KMS-11 (cell line): ENCODE measurements around the gene JMJD1C.
A peak's percentile ranks its signal among the peaks of the same experiment; 100 is the strongest.

Experiments used
- H2AFZ ChIP-seq: fragments of 200-600 bp; sonication (generic); 2 replicates; pipeline ENCODE4 v1.6.1; 2016; ENCODE audit warnings: antibody characterized with exemption, mixed run types, low read depth
- H3K27ac ChIP-seq: fragments of 200-600 bp; sonication (generic); 2 replicates; pipeline ENCODE4 v1.6.1; 2016; ENCODE audit warnings: mild to moderate bottlenecking, mixed run types
- H3K27me3 ChIP-seq: fragments of 200-600 bp; sonication (generic); 2 replicates; pipeline ENCODE4 v1.6.1; 2017; ENCODE audit warnings: mild to moderate bottlenecking, low read depth, mixed run types, moderate library complexity; ENCODE audit not compliant: insufficient read depth
- H3K36me3 ChIP-seq: fragments of 200-600 bp; sonication (generic); 2 replicates; pipeline ENCODE4 v1.6.1; 2017; ENCODE audit warnings: mild to moderate bottlenecking, mixed run types; ENCODE audit not compliant: insufficient read depth
- H3K4me1 ChIP-seq: fragments of 200-600 bp; sonication (generic); 2 replicates; pipeline ENCODE4 v1.6.1; 2016; ENCODE audit warnings: mild to moderate bottlenecking, low read depth, mixed run types; ENCODE audit not compliant: poor library complexity, severe bottlenecking
- H3K4me2 ChIP-seq: fragments of 200-600 bp; sonication (generic); 2 replicates; pipeline ENCODE4 v1.7.0; 2016; ENCODE audit warnings: mild to moderate bottlenecking, mixed run types
- H3K4me3 ChIP-seq: fragments of 200-600 bp; sonication (generic); IDR thresholded peaks from 2 replicates; pipeline ENCODE4 v1.6.1; 2017; ENCODE audit warnings: low read depth, low read length, mixed read lengths; ENCODE audit not compliant: insufficient read depth
- H3K79me2 ChIP-seq: fragments of 200-600 bp; sonication (generic); 2 replicates; pipeline ENCODE4 v1.6.1; 2016; ENCODE audit warnings: low read depth, mixed run types; ENCODE audit not compliant: insufficient read depth
- H3K9ac ChIP-seq: fragments of 200-600 bp; sonication (generic); 2 replicates; pipeline ENCODE4 v1.6.1; 2016; ENCODE audit warnings: mild to moderate bottlenecking, mixed run types
- H4K20me1 ChIP-seq: fragments of 200-600 bp; sonication (generic); 2 replicates; pipeline ENCODE4 v1.6.1; 2016; ENCODE audit warnings: mild to moderate bottlenecking, mixed run types; ENCODE audit not compliant: insufficient read depth
- TF ChIP-seq, protein P1 (sequence below): fragments of 200-600 bp; sonication (generic); conservative IDR thresholded peaks from 2 replicates; pipeline ENCODE4 v1.6.1; 2017; ENCODE audit warnings: low read depth, mild to moderate bottlenecking, antibody characterized with exemption, low read length, moderate library complexity, mixed read lengths

JMJD1C gene

DNA sequence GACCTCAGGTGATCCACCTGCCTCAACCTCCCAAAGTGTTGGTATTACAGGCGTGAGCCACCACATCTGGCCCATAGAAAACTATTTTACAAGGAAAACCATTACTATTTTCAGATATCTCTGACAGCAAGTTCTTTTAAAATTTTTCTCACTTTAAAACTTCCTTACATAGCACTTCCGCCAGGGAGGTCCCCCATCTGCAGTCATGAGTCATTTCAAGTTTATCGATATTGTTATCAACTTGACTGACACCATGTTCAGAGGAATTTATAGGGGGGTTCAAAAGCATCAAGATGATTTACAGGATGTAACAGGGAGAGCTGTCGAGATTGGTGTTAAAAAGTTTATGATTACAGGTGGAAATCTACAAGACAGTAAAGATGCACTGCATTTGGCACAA, 243.8 kb downstream of the JMJD1C start:
- Histone ChIP-seq H2AFZ (no peak overlapping the region), H4K20me1 (peaks cover under 1% of the 10 kb centered on the region; the same call in 1 of the 2 replicates), H3K4me2 (no peak overlapping the region), H3K27ac (no peak overlapping the region), H3K36me3 (no peaks in the 10 kb centered on the region), H3K79me2 (peaks cover 55% of the 10 kb centered on the region), H3K27me3 (no peaks in the 10 kb centered on the region), H3K4me3 (no peak overlapping the region), H3K9ac (no peak overlapping the region), H3K4me1 (peaks cover 15% of the 10 kb centered on the region)
- TF ChIP-seq, protein P1, sequence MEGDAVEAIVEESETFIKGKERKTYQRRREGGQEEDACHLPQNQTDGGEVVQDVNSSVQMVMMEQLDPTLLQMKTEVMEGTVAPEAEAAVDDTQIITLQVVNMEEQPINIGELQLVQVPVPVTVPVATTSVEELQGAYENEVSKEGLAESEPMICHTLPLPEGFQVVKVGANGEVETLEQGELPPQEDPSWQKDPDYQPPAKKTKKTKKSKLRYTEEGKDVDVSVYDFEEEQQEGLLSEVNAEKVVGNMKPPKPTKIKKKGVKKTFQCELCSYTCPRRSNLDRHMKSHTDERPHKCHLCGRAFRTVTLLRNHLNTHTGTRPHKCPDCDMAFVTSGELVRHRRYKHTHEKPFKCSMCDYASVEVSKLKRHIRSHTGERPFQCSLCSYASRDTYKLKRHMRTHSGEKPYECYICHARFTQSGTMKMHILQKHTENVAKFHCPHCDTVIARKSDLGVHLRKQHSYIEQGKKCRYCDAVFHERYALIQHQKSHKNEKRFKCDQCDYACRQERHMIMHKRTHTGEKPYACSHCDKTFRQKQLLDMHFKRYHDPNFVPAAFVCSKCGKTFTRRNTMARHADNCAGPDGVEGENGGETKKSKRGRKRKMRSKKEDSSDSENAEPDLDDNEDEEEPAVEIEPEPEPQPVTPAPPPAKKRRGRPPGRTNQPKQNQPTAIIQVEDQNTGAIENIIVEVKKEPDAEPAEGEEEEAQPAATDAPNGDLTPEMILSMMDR = no peak

DNA sequence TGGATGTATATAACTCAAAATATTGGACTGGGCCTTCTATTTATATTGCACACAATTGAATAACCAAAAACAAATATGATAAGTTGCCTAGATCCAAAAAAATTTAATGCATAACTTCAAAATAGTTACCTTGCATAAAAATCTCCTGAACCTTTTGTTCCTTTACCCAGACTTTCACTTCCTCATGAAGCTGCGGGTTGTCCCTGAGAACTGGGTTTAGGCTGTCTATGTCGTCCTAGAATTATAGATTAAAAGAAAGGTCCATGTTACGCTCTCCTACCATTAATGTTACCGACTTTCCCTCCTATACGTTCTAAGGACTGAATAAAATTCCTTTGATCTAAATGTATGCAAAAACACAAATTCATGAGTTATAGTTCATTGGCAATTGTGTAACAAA, 246.0 kb downstream of the JMJD1C start:
- Histone ChIP-seq H3K4me1 (peaks cover 15% of the 10 kb centered on the region), H3K27me3 (no peaks in the 10 kb centered on the region), H3K4me3 (no peak overlapping the region), H3K27ac (no peak overlapping the region), H4K20me1 (peaks cover 8% of the 10 kb centered on the region; the same call in 1 of the 2 replicates), H3K4me2 (no peak overlapping the region), H3K79me2 (peaks cover 48% of the 10 kb centered on the region; the same call in 1 of the 2 replicates), H2AFZ (no peak overlapping the region), H3K36me3 (no peaks in the 10 kb centered on the region), H3K9ac (no peak overlapping the region)
- TF ChIP-seq, protein P1 = no peak

DNA sequence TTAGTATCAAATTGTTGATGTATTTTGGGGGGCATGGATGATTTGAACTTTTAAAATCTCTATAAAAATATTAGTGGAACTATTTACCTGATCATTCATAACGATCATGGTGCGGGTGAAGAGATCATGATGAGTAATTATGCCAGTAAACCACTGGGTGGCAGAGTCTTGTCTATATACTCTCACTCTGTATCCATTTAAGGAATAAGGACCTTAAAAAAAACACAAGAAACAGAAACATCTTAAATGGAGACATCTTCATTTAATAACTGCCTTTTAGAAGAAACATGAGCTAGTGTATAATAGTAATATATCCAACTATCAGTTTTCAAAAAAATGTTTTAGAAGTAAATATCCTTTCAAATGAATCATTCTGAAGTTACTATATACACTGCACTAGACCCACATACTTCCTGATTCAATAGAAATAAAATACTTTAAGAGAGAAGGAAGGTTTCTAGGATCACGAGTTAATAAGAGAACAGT, 248.6 kb downstream of the JMJD1C start:
- Histone ChIP-seq H3K36me3 (no peaks in the 10 kb centered on the region), H4K20me1 (peaks cover 8% of the 10 kb centered on the region; the same call in 1 of the 2 replicates), H3K27me3 (no peaks in the 10 kb centered on the region), H3K4me2 (no peak overlapping the region), H3K79me2 (peaks cover 42% of the 10 kb centered on the region; the same call in 1 of the 2 replicates), H3K9ac (no peak overlapping the region), H3K4me3 (no peak overlapping the region), H2AFZ (no peak overlapping the region), H3K4me1 (peaks cover 15% of the 10 kb centered on the region), H3K27ac (no peak overlapping the region)
- TF ChIP-seq, protein P1 = peak; percentile 77

DNA sequence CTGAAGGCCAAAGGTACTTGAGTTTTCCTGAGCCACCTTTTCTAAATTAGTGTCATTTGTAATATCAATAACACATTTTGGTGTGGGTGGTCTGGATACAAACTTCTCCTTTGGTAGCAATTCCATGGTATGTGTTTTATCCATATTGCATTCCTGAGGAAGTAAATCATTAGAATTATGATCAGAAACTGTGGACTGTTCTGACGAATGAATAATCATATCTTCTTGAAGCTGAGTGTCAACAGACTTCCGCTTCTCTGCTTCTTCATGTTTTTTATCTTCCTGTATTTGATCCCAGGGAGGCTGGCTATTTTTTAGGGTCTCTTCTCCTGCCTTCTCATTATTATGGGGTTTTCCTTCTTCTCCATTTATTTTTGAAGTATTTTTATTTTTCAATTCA, 251.2 kb downstream of the JMJD1C start:
- H3K27me3 ChIP-seq = no peaks in the 10 kb centered on the region
- H3K79me2 ChIP-seq = peaks cover 44% of the 10 kb centered on the region; the same call in 1 of the 2 replicates
- no peak overlapping the region for H3K27ac ChIP-seq
- H2AFZ ChIP-seq = no peak overlapping the region
- peaks cover 35% of the 10 kb centered on the region for H3K4me1 ChIP-seq
- TF ChIP-seq, protein P1 = no peak
- no peak overlapping the region for H3K9ac ChIP-seq
- H4K20me1 ChIP-seq = peaks cover 8% of the 10 kb centered on the region; the same call in 1 of the 2 replicates
- H3K4me2 ChIP-seq = no peak overlapping the region
- H3K4me3 ChIP-seq = no peak overlapping the region
- no peaks in the 10 kb centered on the region for H3K36me3 ChIP-seq
